ENCODE measurements around the gene VCAN.

The VCAN gene

GRCh38 chr5:83492331-83492730 lies 20.8 kb downstream of the VCAN start:
- no peak for DNase-seq (ENCODE audit: extremely low read depth, low read depth)
- TF ChIP-seq, protein P1, sequence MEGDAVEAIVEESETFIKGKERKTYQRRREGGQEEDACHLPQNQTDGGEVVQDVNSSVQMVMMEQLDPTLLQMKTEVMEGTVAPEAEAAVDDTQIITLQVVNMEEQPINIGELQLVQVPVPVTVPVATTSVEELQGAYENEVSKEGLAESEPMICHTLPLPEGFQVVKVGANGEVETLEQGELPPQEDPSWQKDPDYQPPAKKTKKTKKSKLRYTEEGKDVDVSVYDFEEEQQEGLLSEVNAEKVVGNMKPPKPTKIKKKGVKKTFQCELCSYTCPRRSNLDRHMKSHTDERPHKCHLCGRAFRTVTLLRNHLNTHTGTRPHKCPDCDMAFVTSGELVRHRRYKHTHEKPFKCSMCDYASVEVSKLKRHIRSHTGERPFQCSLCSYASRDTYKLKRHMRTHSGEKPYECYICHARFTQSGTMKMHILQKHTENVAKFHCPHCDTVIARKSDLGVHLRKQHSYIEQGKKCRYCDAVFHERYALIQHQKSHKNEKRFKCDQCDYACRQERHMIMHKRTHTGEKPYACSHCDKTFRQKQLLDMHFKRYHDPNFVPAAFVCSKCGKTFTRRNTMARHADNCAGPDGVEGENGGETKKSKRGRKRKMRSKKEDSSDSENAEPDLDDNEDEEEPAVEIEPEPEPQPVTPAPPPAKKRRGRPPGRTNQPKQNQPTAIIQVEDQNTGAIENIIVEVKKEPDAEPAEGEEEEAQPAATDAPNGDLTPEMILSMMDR (IDR thresholded peaks at IDR 0.05; ENCODE audit: low read depth, low read length, missing control alignments): no peak
- H3K4me3 ChIP-seq (replicated peaks; ENCODE audit: low read depth, low read length): no peak overlapping the region

DNA sequence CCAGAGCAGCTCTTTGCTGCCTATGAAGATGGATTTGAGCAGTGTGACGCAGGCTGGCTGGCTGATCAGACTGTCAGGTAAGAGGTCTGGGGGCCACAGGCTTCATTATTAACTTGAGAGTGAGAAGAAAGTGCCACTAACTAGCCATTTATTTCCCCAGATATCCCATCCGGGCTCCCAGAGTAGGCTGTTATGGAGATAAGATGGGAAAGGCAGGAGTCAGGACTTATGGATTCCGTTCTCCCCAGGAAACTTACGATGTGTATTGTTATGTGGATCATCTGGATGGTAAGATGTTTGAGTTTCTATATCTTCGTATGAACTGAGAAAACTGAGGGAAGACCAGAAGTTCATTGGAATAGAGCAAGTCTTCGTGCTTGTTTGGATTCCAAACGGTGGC lies 22.1 kb downstream of the VCAN start:
- H3K4me3 ChIP-seq (replicated peaks; ENCODE audit: low read depth, low read length): no peak overlapping the region
- TF ChIP-seq, protein P1 (IDR thresholded peaks at IDR 0.05; ENCODE audit: low read depth, low read length, missing control alignments): no peak
- no peak for DNase-seq (ENCODE audit: extremely low read depth, low read depth)

GRCh38 chr5:83494087-83494620 lies 22.6 kb downstream of the VCAN start:
- TF ChIP-seq, protein P1 (IDR thresholded peaks at IDR 0.05; ENCODE audit: low read depth, low read length, missing control alignments): no peak
- no peak for DNase-seq (ENCODE audit: extremely low read depth, low read depth)
- H3K4me3 ChIP-seq (replicated peaks; ENCODE audit: low read depth, low read length): no peak overlapping the region

DNA sequence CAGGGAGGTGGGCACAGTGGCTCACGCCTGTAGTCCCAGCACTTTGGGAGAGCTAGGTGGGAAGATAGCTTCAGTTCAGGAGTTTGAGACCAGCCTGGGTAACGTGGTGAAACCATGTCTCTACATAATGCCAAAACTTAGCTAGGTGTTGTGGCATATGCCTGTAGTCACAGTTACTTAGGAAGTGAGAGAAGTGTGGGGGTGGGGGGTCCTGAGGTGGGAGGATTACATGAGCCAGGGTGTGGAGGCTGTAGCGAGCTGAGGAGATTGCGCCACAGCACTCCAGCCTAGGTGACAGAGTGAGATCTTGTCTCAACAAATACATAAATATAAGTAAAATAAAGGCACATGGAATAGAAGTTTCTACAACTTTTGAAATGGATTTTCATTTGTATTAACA lies 23.1 kb downstream of the VCAN start:
- DNase-seq (ENCODE audit: extremely low read depth, low read depth): no peak
- H3K4me3 ChIP-seq (replicated peaks; ENCODE audit: low read depth, low read length): no peak overlapping the region
- TF ChIP-seq, protein P1 (IDR thresholded peaks at IDR 0.05; ENCODE audit: low read depth, low read length, missing control alignments): no peak

DNA sequence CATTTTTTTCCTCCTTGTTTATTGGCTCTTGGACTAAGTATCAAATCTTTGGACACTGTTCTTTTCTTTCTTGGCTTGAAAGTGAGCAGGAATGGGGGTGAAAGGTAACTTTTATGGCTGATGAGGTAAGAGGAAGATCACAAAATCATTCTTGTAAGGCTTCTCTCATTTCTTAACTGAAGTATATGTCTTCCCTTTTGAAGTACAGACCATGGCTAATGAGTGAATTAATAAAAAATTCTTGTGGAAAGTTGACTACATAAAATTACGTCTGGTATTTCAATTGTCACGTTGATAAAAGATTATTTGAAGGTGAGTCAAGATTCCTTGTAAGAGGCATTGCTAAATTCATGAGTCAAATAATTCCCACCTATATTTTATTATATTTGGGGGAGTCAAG lies 25.1 kb downstream of the VCAN start:
- H3K4me3 ChIP-seq (replicated peaks; ENCODE audit: low read depth, low read length): no peak overlapping the region
- DNase-seq (ENCODE audit: extremely low read depth, low read depth): no peak
- TF ChIP-seq, protein P1 (IDR thresholded peaks at IDR 0.05; ENCODE audit: low read depth, low read length, missing control alignments): no peak

DNA sequence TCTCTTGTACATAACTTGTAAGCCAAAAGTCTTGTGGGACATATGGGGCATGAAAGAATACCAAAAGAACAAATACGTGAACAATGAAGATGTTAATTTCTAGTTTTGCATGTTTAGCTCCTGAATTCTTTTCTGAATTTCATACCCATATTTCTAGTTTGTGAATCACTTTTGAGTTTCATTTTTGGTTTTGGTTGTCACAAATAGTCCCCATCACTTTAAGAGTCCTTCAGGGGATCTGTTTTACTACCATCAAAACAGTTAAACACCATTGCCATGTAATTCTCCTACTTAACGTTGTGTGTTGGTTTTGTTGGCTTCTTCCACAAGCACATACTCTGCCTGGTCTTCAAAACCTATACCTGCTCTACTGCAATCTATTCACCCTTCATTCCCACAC lies 27.0 kb downstream of the VCAN start:
- H3K4me3 ChIP-seq (replicated peaks; ENCODE audit: low read depth, low read length): no peak overlapping the region
- TF ChIP-seq, protein P1 (IDR thresholded peaks at IDR 0.05; ENCODE audit: low read depth, low read length, missing control alignments): no peak
- DNase-seq (ENCODE audit: extremely low read depth, low read depth): no peak

- no peak for DNase-seq (ENCODE audit: extremely low read depth, low read depth)
- TF ChIP-seq, protein P1 (IDR thresholded peaks at IDR 0.05; ENCODE audit: low read depth, low read length, missing control alignments): no peak
- H3K4me3 ChIP-seq (replicated peaks; ENCODE audit: low read depth, low read length): no peak overlapping the region
These were observed 32.1 kb downstream of the VCAN start for GRCh38 chr5:83503662-83504061.
